ENCODE data around the gene HTR6.

DNA sequence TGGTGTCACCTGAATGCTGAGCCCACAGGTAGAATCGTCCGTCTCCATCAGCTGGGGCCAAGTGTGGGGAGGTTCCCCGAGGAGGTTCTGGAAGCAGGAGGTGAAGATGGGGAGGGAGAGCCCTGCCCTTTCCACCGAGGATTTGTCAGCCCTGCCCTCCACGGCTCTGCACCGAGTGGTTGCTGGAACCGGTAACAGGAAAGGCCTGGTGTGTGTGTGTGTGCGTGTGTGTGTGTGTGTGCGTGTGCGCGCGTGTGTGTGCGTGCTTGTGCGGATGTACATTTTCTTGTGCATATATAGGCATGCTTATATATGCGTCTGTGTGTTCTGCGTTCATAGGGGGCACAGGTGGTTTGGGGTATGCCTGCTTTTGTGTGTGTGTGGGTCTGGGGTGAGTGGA, 17.0 kb upstream of the HTR6 start:
- TF ChIP-seq, protein P1, sequence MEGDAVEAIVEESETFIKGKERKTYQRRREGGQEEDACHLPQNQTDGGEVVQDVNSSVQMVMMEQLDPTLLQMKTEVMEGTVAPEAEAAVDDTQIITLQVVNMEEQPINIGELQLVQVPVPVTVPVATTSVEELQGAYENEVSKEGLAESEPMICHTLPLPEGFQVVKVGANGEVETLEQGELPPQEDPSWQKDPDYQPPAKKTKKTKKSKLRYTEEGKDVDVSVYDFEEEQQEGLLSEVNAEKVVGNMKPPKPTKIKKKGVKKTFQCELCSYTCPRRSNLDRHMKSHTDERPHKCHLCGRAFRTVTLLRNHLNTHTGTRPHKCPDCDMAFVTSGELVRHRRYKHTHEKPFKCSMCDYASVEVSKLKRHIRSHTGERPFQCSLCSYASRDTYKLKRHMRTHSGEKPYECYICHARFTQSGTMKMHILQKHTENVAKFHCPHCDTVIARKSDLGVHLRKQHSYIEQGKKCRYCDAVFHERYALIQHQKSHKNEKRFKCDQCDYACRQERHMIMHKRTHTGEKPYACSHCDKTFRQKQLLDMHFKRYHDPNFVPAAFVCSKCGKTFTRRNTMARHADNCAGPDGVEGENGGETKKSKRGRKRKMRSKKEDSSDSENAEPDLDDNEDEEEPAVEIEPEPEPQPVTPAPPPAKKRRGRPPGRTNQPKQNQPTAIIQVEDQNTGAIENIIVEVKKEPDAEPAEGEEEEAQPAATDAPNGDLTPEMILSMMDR (IDR thresholded peaks at IDR 0.05): no peak
- peak; percentile 37 for TF ChIP-seq POLR2A (IDR thresholded peaks at IDR 0.05)
